DMS153 (cell line): ENCODE data around the gene GPATCH4.
A peak's percentile ranks its signal among the peaks of the same experiment; 100 is the strongest.
"Not testable (repeated sequence)": the region's sequence is repeated elsewhere in the genome, so short reads cannot be mapped to it uniquely, and the experiment has no call there.

Experiments
- DNase-seq: peaks from one replicate; lab custom pipeline; 2025; lab: John Stamatoyannopoulos, UW

GPATCH4 gene

DNA sequence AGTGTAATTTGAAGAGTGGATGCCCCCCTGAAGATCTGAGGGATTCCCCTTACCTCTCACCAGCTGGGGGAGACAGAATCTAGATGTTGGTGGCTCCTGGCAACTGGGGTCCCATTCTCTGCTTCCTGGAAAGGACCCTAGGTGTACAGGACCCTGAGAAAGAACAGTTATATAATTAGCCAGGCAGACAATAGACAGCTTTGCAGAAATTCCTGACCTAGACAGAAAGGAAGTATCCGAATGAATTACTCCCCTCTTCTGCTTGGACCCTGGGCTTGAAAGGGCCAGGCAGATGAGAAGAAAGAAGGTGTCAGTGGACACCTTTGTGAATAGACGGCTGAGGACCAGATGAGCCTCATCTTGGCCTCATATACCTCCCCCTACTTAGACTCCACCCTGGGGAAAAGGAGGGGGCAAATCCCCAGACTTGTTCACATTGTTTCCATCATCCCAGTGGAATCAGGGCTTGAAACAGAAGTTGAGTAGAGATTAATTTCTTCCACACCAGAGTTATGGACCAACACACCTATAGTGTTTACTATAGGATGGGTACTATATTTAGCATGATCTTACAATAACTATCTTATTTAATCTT, 27.1 kb downstream of the GPATCH4 start:
- no peak for DNase-seq

DNA sequence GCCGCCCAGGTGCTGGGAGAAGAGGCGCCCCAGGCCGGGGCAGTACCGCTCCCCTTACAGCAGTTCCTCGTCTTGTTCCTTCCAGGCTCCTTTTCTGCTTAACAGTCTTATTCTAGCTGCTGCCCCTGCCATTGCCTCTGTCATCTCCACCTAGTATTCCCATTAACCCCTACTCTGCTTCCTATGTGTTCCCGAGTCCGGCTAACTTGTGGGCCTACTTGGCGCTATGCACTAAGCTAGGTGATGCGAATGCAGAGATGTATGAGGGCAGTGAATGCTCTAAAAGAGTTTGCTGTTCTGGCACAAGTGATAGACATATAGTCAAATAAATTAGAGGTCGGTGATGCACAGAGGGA, 28.6 kb downstream of the GPATCH4 start:
- no peak for DNase-seq

DNA sequence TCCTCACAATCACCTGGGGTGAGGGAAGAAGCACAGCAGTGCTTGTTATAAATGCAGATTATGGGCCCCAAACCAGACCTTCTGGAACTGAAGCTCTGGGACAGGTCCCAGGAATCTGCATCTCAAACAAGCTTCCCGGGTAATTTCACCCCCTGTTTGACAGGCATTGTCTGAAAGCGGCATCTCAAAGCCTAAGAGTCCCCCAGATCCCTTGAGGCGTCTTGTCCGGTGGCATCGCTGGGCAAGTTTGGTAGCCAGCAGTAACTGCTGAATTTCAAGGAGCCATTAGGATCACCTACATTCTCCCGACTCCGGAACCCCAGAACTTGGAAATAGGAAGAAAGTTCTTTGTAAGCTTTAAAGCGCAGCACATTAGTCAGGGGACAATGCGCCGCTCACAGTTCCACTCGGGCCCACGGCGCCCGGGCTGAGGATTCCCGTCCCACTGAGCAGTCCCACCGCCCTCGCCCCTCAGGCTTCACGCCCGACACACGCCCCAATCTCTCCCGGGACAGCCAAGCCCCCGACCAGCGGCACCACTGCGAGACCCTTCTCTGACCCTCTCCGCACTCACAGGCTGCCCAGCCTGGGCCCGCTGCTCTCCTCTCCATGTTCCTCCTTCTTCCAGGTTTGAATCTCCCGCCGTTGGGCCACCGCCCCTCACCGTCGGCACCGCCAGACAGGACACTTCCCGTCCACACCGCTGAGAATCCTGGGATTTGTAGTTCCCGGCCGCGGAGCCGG, 29.2 kb downstream of the GPATCH4 start, which contains the start of gene IQGAP3:
Gene IQGAP3 (minus strand): TSS at position 647 of the 744 bp plus-strand sequence. CDS start 36 bp downstream, at position 611.
- peak; percentile 75 for DNase-seq

DNA sequence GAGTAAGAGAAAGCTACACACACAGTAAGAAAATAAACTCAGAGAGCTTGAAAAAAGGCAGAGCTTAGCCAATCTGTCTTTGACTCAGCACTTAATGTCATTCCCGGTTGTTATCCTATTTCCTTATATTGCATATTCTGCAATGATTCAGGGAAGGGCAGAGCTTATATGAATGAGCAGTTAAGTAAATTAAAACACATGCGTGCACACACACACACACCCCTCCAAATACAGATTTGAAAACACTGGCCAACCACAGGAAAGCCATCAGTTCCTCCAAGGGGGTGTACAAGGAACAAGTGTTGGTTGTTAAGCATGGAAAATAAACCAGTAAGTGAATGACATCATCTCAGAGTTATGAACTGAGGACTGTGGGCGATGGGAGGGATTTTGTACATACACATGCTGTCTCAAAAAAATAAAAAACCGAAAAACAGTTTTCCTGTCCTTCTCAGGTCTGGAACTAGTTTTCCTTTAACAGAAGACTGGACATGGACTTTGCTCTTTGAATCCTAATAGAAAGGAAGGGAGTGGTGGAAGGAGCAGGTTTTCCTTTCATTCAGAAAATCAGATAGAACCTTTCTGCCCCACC, 29.9 kb downstream of the GPATCH4 start:
- no peak for DNase-seq

DNA sequence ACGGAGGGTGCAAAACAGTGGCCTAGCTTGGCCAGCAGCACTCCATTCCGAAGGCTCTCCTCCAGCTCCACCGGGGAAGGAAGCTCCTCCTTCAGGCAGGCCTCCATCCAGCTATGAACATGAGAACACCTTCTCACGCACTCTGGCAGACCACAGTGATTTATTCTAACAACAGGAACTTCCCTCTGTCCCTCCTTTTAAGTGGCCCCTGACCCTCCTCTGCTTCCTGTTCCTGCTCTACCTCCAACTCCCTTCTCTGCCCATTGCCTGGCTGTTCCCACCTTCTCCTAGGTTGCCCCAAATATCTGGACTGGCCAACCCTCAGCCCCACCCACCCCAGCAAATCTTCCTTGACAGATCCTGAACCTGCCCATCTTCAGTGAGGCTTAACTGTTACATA, 34.8 kb downstream of the GPATCH4 start:
- DNase-seq: no peak

DNA sequence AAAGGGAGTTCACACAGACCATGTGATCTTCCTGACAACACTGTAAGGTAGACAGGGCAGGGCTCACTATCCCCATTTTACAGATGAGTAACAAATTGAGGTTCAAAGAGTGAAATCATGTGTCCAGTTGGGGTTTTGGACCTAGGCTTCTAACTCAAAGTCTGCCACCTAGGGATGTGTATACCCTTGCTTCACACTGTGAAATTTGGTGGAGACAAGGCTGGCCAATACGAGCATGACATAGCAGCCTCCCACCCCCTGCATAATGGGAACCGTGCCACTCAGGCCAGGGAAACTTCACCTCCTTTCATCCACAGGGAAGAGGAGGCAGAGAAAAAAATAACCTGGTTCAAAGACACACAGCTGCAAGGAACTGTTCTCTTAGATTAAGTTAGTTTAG, 35.8 kb downstream of the GPATCH4 start:
- DNase-seq: no peak

DNA sequence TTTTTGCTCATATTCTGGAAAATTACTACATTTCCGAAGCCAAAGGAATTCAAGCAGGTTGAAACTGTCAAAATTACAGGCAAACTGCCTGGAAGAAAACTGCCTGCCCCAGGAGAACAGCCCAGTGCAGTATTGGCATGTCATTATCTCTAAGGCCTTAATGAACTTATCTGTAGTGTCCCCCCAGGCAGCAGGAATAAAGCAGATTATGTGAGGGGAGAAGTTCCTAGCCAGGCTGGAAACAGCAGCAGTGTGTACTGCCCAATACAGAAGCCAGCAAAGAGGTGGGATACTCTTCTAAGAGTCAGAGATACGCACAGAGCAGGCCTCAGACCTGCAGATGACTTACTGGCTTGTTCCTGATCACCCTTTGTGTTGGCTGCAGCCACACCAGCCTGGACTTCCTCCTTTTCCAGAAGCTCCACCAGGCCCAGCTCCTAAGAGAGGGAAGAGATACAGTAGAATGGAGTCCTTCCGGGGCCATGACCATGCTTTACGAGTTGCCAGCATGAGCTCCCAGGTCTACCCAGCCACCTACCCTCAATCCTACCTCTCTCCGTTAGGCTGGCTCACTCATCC, 40.6 kb downstream of the GPATCH4 start:
- no peak for DNase-seq

DNA sequence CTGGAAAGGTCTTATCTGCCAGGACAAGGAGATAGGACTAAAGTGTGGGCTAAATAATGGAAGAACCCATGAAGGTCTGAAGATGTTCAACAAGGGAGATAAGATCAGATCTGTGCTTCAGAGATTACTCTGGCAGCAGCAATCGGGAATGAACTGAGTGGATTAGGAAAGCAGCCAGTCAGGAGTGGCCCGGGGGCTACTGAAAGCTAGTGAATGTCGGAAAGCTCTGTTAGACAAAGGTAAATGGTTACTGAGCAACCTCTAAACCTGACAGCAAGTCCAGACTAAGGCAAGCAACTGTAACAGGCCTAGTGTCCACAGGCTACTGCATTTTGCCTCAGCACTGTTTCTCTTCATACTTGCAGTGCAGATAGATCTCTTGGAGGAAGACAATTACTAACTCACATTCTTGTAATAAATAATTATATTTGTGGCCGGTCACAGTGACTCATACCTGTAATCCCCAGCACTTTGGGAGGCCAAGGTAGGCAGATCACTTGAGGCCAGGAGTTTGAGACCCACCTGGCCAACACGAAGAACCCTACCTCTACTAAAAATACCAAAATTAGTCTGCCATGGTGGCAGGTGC, 41.4 kb downstream of the GPATCH4 start:
- no peak for DNase-seq

DNA sequence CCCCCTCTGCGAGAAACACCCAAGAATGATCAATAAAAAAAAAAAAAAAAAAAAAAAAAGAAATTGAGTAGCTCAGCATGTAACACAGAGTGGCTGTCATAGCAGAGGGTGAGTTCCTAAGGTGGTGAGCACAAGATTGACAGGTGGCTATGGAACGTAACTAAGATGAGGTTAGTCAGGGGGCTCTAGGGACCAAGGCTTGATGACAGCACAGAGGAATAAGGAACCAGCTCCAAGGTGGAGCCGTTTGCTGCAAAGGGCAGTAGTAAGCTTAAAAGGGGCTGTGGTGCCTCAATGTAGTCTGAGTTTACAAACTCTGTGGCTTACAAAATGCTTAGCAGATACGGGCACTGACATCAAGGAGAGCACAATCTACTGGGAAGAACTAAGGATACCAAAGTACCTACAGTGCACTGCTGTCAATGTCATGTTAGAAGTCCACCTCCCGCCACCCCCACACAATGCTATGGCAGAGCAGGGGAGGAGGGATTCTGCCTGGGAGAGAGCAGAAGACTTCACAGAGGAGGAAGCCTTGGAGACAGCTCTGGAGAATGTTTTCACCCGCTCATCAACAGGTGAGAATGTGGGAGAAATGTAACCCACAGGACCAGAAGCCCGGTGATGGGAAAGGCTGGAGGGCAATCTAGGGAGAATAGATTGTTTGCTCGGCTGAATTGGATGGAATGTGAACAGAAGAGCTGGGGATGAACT, 42.0 kb downstream of the GPATCH4 start:
- no peak for DNase-seq

DNA sequence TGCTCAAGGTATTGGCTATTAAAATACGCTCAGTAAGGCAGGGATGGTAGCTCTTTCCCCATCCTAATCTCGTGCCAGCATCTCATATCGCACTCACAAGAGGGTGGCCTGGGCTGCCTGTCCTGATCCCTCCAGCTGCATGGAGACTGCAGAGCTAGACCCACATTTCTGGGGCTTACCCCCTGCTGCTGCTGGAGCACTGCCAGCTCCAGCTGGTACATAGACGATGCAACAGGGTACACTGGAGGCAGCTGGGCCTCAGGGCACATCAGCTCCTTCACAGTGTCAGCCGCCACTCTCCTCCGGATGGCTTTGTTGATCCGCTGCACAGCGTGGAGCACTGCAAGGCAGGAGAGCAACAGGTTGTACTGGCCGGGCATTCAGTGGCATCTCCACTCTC, 44.9 kb downstream of the GPATCH4 start:
- no peak for DNase-seq

DNA sequence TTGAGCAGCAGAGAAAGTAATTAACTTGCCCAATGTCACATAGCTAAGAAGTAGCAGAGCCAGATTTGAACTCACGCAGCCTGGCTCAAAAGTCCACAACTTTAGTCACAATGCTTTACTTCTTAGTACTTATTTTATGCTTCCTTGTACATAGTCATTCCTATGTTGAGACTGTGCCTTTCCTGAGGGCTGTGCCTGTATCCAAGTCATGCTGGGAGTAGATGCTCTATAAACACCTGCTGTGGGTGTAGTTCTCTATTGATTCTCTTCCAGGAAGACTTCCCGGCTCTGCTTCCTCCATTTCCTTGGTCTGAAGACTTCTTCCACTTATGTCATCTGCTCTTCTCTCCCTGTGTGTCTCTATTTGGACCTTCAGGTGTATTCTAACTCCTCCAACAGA, 45.6 kb downstream of the GPATCH4 start:
- DNase-seq: no peak

DNA sequence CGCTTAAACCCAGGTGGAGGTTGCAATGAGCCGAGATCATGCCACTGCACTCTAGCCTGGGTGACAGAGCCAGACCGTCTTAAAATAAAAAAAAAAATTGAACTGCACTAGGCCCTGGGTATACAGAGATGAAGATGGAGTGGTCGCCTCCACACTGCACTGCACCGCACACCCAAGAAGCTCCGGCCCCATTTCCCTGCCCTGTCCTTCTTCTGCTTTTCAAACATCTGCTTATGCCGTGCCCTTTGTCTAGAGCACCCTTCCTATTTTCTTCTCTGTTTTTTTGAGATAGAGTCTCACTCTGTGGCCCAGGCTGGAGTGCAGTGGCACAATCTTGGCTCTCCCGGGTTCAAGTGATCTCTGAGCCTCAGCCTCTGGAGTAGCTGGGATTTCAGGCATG, 46.3 kb downstream of the GPATCH4 start:
- DNase-seq: no peak

DNA sequence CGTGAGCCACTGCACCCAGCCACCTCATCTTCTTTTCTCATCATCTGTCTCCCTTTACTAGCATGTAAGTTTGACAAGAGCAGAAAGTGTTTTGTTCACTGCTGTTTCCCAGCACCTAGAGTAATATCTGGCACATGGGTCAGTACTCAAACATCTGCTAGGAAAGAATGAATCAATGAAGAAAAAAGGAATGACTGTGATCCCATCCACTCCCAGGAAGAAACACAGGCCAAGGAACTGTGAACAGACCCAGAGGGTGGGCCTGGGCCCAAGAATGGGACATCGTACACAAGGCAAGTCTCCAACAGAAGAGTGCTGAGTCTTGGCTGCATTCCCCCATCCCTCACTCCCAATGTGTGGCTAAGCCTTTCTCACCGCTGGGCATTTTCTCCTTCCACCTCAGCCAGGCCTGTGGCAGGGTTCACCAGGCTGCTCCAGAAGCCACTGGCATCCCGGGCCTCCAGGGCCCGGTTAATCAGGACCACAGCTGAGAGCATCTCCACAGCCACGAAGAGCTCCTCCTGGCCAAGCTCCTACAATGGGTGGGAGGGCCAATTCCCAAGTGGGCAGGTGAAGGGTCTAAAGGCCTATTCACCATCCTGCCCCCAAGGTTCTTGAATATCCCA, 47.3 kb downstream of the GPATCH4 start:
- no peak for DNase-seq

DNA sequence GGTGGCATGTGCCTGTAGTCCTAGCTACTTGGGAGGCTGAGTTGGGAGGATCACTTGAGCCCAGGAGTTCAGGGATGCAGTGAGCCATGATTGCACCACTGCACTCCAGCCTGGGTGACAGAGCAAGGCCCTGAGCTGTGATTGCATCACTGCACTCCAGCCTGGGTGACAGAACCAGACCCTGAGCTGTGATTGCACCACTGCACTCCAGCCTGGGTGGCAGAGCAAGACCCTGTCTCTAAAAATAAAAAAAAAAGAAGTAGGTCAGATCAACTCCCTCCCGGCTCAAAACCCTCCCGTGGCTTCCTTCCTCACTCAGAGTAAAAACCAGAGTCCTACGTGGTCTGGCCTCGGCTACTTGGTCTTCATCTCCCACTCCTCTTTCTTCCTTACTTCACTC, 48.3 kb downstream of the GPATCH4 start:
- DNase-seq: not testable (repeated sequence)

DNA sequence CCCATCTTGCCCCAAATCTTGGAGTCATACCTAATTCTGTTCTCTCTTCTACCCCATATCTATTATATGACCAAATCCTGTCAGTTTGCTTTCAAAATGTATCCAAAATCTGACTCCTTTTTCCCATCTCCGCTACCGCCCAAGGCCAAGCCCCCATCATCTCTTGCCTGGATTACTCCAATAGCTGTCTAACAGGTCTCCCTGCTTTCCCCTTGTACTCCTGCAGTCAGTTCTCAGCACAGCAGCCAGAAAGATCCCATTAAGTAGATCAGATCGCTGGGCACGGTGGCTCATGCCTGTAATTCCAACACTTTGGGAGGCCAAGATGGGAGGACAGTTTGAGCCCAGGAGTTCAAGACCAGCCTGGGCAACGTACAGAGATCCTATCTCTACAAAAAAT, 48.8 kb downstream of the GPATCH4 start:
- no peak for DNase-seq

DNA sequence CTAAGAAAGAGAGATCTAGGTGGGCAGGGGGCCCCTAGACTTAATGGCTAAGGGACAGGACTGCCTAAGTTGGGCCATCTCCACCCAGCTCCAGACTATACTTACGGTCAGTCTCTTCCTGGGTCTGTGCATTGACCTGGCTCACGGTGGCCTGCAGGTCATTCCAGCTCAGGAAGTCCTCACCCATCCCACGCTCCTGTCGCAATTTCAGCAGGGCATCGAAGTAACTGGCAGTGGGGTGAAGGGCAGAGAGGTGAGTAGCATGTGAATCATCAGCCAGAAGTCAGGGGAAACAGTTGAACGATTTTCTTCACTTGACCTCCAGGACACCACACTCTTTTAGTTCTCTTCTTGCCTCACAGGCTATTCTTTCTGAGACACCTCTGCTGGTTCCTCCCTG, 49.4 kb downstream of the GPATCH4 start:
- DNase-seq: no peak

DNA sequence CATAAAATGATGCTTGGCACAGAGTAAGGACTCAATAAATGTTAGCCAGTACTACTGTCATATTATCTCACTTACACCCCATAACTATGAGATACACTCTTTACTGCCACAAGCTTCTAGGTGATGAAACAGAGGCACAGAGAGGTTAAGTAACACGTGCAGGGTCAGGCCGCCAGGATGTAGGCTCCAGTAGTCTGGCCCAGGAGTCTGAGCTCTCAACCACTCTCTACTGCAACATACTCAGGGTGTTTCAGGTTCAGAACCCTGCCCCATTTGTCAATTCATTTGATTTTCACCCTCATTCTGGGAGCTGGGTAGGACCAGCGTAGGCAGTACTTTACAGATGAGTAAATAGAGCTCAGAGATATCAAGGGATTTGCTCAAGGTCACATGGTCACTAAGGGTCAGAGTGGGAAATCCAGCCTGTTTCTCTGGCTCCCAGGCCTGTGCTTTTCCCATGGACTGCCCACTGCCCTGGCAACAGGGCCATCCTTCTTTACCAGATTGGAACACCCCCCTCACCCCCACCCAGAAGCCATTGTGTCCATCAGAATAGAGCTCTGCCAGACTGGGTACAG, 50.1 kb downstream of the GPATCH4 start:
- DNase-seq: no peak

DNA sequence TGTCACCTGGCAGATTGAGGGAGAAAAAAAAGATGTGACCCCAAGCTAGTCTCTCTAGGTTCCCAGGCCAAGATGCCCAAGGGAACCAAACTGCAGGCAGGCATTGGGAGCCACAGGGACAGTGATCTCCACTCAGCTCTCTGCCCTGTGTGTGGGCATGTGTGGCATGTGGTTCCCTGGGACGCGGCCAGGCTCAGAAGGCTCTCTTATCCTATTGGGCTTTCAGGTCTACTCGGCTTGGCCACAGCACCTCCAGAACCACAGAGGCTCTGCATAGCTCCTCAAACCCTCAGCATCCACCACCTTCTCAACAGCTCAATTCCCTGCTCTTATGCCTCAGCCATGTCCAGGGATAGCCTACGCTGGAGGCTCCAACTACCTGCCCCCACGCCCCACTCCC, 50.9 kb downstream of the GPATCH4 start:
- DNase-seq: no peak

DNA sequence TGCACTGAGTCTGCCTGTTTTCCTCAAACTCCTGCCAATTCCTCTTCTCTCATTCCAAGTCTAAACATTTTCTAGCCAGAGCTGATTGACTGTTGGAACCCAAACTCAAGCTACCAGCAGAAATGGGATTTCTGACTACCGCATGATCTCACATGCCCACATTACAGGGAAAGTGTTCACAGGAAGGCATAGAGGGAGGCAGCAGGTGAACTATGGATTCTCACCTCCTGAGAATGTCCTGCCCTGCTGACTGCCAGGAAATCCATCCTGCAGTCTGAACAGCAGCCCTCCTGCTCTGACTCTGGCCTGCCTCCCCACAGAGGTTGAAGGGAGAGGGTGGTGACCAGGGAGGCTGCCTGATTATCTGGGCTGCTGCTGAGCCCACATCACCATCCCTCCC, 51.4 kb downstream of the GPATCH4 start:
- no peak for DNase-seq

DNA sequence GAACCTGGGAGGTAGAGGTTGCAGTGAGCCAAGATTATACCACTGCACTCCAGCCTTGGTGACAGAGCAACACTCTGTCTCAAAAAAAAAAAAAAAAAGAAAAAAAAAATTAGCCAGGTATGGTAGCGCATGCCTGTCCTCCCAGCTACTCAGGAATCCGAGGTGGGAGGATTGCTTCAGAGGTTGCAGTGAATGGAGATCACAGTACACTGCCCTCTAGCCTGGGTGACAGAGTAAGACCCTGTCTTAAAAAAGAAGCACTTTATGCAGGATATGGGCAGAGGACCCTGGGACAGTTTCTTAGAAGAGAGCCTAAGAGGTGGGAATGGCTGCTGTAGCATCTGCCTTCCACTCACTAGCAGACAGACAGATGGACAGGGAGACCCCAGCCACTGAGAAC, 51.9 kb downstream of the GPATCH4 start:
- no peak for DNase-seq

DNA sequence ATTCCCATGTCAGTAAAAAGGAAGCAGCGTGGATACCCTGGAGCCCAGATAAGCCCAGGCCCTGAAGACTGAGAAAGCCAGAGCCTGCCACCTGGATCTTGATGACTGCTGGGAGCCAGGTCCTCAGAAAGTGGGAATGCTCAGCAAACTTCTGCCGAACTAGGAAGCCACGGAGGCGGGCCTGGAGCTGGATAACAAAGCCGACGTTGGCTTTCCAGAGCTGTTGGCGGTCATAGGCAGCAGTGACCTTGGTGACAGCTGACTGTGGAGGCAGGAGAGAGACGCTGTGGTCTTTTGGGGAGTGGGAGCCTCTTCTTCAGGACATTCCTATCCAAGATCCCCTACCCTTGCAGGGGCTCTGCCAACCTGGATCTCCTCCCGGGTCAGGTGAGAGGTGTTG, 53.3 kb downstream of the GPATCH4 start:
- no peak for DNase-seq
